Endothelial cell (in vitro differentiated cells): Measurements from ENCODE around the gene GRAMD2B. TPM values are rescaled to one million over a fixed set of nuclear protein-coding genes. Genes with fewer than 3 reads are reported as not detected.

Experiments
- DNase-seq: peaks from one replicate; pipeline ENCODE4 v3.0.0; 2021; ENCODE audit warnings: low spot score
- H3K27ac Mint-ChIP-seq: one replicate; pipeline ENCODE4 v1.8.0; 2021; ENCODE audit warnings: mixed read lengths, inconsistent platforms; ENCODE audit not compliant: unreplicated experiment
- H3K27me3 Mint-ChIP-seq: one replicate; pipeline ENCODE4 v1.8.0; 2021; ENCODE audit warnings: mild to moderate bottlenecking, moderate library complexity, mixed read lengths, inconsistent platforms; ENCODE audit not compliant: unreplicated experiment
- H3K36me3 Mint-ChIP-seq: one replicate; pipeline ENCODE4 v1.8.0; 2021; ENCODE audit warnings: mild to moderate bottlenecking, low read depth, mixed read lengths, inconsistent platforms; ENCODE audit not compliant: unreplicated experiment
- H3K4me1 Mint-ChIP-seq: one replicate; pipeline ENCODE4 v1.8.0; 2021; ENCODE audit warnings: mild to moderate bottlenecking, mixed read lengths, inconsistent platforms; ENCODE audit not compliant: unreplicated experiment
- H3K4me3 Mint-ChIP-seq: one replicate; pipeline ENCODE4 v1.8.0; 2021; ENCODE audit warnings: mild to moderate bottlenecking, mixed read lengths, inconsistent platforms; ENCODE audit not compliant: unreplicated experiment
- H3K9me3 Mint-ChIP-seq: one replicate; pipeline ENCODE4 v1.8.0; 2021; ENCODE audit warnings: mixed read lengths, inconsistent platforms; ENCODE audit not compliant: unreplicated experiment
- total RNA-seq: library from RNA; stranded (reverse); fragmentation: NEBNext Ultra II Directional; extraction: Animal tissue kit (Norgen Biotek cat#: 25700); gene quantifications from one replicate; pipeline ENCODE4 v1.2.1, GENCODE V29; 2021; ENCODE audit not compliant: unreplicated experiment
- TF ChIP-seq, protein P1 (sequence below): fragments of 200-600 bp; sonication (generic); IDR thresholded peaks from one replicate; pipeline ENCODE4 v1.5.0; 2021; ENCODE audit warnings: antibody characterized with exemption; ENCODE audit not compliant: unreplicated experiment

GRAMD2B gene
- total RNA-seq, 1 donor from 2014 or later = 13.4 TPM

DNA sequence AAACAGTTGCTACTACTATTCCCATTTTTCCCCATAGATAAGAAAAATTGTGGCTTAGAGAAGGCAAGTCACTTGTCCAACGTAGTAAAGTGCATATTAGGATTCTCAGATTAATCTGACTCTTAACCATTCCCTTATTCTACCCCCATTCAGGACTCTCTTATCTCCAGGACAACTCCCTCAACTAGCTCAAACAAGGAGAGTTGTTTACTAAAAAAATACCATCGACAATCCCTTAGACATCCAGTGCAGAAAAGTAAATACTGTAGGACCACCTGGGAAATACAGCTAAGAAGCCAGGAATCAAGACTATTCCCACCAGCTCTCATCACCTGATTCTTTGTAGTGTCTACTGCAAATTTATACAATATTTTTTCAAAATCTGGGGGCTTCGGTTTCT is 9.4 kb upstream of the GRAMD2B start:
- H3K4me3 Mint-ChIP-seq = no peak overlapping the region
- no peak for DNase-seq
- peaks cover 13% of the 10 kb centered on the region for H3K4me1 Mint-ChIP-seq
- TF ChIP-seq, protein P1, sequence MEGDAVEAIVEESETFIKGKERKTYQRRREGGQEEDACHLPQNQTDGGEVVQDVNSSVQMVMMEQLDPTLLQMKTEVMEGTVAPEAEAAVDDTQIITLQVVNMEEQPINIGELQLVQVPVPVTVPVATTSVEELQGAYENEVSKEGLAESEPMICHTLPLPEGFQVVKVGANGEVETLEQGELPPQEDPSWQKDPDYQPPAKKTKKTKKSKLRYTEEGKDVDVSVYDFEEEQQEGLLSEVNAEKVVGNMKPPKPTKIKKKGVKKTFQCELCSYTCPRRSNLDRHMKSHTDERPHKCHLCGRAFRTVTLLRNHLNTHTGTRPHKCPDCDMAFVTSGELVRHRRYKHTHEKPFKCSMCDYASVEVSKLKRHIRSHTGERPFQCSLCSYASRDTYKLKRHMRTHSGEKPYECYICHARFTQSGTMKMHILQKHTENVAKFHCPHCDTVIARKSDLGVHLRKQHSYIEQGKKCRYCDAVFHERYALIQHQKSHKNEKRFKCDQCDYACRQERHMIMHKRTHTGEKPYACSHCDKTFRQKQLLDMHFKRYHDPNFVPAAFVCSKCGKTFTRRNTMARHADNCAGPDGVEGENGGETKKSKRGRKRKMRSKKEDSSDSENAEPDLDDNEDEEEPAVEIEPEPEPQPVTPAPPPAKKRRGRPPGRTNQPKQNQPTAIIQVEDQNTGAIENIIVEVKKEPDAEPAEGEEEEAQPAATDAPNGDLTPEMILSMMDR = no peak
- H3K27me3 Mint-ChIP-seq = peaks cover 1% of the 10 kb centered on the region
- no peak overlapping the region for H3K27ac Mint-ChIP-seq
- H3K9me3 Mint-ChIP-seq = no peaks in the 10 kb centered on the region
- peaks cover 3% of the 10 kb centered on the region for H3K36me3 Mint-ChIP-seq

DNA sequence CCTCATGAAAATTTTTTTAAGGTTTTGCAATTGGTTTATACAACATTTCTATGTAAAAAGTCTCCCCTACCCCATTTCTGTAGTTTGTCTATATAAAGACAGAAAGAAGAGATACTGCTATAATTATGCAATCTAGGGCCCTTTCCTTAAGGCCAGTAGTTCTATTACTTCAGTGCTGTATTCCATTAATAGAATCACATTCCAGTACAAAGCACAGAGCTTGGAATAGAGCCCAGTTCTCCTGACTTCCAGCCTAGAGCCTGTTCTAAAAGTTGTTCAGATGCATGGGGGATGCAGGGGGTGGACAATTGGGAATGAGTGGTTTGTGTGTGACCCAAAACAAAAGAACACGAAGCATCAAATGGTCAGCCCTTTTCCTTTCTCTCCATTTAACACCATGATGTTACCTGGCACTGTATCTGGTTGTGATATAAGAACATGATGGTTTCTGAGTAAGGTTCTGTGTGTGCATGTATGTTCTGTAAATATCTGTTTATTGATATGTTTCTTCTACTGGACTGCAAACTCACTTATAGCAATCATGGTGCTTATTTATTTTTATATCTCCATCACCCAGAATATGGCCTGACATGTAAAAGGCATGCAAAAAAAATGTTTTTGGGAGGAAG is 8.2 kb upstream of the GRAMD2B start:
- Mint-ChIP-seq H3K27ac (no peak overlapping the region), H3K9me3 (no peaks in the 10 kb centered on the region), H3K36me3 (peaks cover 3% of the 10 kb centered on the region), H3K4me1 (peaks cover 13% of the 10 kb centered on the region), H3K4me3 (no peak overlapping the region), H3K27me3 (no peaks in the 10 kb centered on the region)
- DNase-seq = no peak
- TF ChIP-seq, protein P1 = no peak

DNA sequence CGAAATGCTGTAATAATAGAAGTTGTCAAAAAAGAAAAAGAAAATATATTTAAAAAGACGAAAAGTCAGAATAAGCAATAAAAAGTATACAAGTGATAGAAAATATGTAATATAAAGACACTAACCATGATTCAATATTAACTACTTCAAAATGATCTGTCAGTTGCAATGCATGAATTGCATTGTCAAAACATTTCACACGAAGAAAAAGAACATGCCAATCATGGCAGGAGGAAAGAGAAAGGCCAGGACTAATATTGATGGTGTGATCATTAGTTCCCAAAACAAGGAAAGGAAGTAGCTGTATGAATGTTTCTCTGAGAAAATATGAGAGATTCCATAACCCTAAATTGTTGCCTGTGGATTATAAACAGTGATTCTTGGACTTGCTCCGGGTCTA is 7.4 kb upstream of the GRAMD2B start:
- Mint-ChIP-seq H3K27me3 (no peaks in the 10 kb centered on the region), H3K9me3 (no peaks in the 10 kb centered on the region), H3K36me3 (no peaks in the 10 kb centered on the region), H3K4me1 (peaks cover 13% of the 10 kb centered on the region), H3K27ac (no peak overlapping the region), H3K4me3 (no peak overlapping the region)
- TF ChIP-seq, protein P1 = no peak
- no peak for DNase-seq

DNA sequence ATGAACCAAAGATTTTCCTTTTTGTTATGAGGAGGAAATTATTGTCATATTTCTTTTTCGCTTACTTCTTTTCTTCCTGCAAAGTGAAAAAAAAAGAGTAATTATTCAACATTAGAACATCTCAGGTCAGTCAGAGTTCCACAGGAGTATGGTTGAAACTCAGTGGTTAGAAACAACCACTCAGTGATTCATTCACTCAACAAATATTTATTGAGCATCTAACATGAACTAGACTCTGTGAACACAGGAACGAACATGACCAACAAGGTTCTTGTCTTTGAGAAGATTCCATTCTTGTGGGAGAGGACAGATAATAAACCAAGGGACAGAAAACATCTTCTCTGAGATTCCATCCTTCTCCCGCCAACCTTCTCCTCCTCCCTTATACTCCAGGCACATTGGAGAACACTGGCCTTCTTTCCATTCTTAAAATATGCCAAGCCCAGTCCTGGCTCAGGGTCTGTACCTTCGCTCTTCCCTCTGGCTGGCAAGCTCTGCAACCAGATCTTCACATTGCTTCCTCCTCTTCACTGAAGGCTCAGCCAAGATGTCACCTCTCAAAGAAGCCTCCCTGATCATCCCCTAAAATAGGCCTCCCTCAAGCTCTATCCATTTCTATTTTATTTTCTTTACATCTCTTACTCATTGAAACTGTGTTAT is 6.8 kb upstream of the GRAMD2B start:
- peaks cover 13% of the 10 kb centered on the region for H3K4me1 Mint-ChIP-seq
- no peaks in the 10 kb centered on the region for H3K27me3 Mint-ChIP-seq
- no peaks in the 10 kb centered on the region for H3K9me3 Mint-ChIP-seq
- TF ChIP-seq, protein P1 = no peak
- no peak for DNase-seq
- H3K27ac Mint-ChIP-seq = no peak overlapping the region
- H3K36me3 Mint-ChIP-seq = no peaks in the 10 kb centered on the region
- no peak overlapping the region for H3K4me3 Mint-ChIP-seq

DNA sequence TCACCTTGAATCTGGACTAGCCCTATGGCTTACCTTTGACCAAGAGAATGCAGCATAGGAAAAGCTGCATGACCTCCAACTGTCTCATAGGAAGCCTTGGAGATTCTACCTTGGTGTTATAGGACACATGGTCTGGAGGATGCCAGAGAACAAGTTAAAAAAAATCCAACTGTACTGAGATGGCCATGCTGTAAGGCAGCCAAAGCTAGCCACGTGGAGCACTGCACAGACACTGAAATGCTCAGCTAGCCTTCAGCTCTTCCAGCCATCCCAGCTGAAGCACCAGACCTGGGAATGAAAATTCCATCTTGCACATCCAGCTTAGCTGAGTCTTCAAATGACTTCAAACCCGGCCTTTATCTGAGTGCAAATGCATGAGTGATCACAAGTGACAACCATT is 6.0 kb upstream of the GRAMD2B start:
- DNase-seq = no peak
- H3K9me3 Mint-ChIP-seq = no peaks in the 10 kb centered on the region
- no peaks in the 10 kb centered on the region for H3K27me3 Mint-ChIP-seq
- H3K4me3 Mint-ChIP-seq = no peak overlapping the region
- H3K4me1 Mint-ChIP-seq = peaks cover 13% of the 10 kb centered on the region
- no peak overlapping the region for H3K27ac Mint-ChIP-seq
- no peaks in the 10 kb centered on the region for H3K36me3 Mint-ChIP-seq
- TF ChIP-seq, protein P1 = no peak
